ENCODE data around the gene SPECC1L.
"Not testable (repeated sequence)": the region's sequence is repeated elsewhere in the genome, so short reads cannot be mapped to it uniquely, and the experiment has no call there.

Gene SPECC1L

GRCh38 chr22:24302591-24302990 lies 32.0 kb downstream of the SPECC1L start:
- no peak for DNase-seq (ENCODE audit: extremely low read depth, low read depth)
- no peak for TF ChIP-seq CTCF (IDR thresholded peaks at IDR 0.05; ENCODE audit: low read depth, low read length)

- no peak for DNase-seq (ENCODE audit: extremely low read depth, low read depth)
- TF ChIP-seq CTCF (IDR thresholded peaks at IDR 0.05; ENCODE audit: low read depth, low read length), result no peak
These were observed 32.4 kb downstream of the SPECC1L start for GRCh38 chr22:24303007-24303406.

GRCh38 chr22:24304062-24304675 lies 33.5 kb downstream of the SPECC1L start:
- DNase-seq (ENCODE audit: extremely low read depth, low read depth), result no peak
- no peak for TF ChIP-seq CTCF (IDR thresholded peaks at IDR 0.05; ENCODE audit: low read depth, low read length)

DNA sequence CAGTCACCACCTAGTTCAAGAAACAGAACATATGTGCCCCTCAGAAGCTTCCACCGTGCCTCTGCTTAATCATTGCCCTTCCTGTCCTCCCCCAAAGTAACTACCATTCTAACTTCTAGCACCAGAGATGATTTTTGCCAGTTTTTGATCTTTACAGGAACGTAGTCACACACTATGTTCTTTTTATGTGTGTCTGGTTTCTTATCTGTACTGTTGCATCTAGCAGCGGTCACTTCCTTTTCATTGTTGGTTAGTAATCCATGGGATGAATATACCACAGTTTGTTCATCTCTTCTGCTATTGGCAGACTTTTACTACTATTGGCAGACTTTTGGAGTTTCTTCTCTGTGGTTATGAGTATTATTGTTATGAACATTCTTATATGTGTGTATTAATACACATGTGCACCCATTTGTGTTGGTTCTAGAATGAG lies 34.6 kb downstream of the SPECC1L start:
- no peak for DNase-seq (ENCODE audit: extremely low read depth, low read depth)
- no peak for TF ChIP-seq CTCF (IDR thresholded peaks at IDR 0.05; ENCODE audit: low read depth, low read length)

- no peak for DNase-seq (ENCODE audit: extremely low read depth, low read depth)
- TF ChIP-seq CTCF (IDR thresholded peaks at IDR 0.05; ENCODE audit: low read depth, low read length), result no peak
These were observed 40.3 kb downstream of the SPECC1L start for GRCh38 chr22:24310969-24311368.

DNA sequence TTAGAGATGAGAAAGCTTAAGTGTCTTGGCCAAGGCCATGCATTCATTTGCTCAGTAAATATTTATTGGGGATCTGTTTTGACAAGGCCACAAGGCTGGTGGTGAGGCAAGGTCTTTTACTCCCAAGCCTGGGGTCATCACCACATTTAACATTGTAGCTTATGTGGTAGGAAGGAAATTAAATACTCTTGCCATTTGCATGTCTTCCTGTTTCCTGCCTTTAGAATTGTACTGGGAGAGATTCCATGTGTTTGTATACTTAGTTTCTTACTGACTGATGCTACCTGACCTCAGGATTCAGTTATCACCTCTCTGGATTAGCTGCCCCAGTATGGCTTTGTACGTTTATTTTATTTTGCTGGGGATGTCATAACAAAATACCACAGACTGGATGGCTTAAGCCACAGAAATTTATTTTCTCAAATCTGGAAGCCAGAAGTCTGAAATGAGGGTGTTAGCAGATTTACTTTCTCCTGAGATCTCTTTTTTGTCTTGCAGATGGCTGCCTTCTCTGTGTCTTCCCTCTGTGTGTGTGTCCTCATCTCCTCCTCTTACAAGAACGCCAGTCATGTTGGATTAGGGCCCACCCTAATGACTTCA lies 44.8 kb downstream of the SPECC1L start:
- peak; percentile 37 for DNase-seq (ENCODE audit: extremely low read depth, low read depth)
- TF ChIP-seq CTCF (IDR thresholded peaks at IDR 0.05; ENCODE audit: low read depth, low read length), result no peak

- DNase-seq (ENCODE audit: extremely low read depth, low read depth), result not testable (repeated sequence)
These were observed 45.6 kb downstream of the SPECC1L start for GRCh38 chr22:24316264-24316663.

- DNase-seq (ENCODE audit: extremely low read depth, low read depth), result not testable (repeated sequence)
These were observed 46.9 kb downstream of the SPECC1L start for GRCh38 chr22:24317511-24317910.
